ENCODE measurements around the gene ZBTB4.

Gene ZBTB4

DNA sequence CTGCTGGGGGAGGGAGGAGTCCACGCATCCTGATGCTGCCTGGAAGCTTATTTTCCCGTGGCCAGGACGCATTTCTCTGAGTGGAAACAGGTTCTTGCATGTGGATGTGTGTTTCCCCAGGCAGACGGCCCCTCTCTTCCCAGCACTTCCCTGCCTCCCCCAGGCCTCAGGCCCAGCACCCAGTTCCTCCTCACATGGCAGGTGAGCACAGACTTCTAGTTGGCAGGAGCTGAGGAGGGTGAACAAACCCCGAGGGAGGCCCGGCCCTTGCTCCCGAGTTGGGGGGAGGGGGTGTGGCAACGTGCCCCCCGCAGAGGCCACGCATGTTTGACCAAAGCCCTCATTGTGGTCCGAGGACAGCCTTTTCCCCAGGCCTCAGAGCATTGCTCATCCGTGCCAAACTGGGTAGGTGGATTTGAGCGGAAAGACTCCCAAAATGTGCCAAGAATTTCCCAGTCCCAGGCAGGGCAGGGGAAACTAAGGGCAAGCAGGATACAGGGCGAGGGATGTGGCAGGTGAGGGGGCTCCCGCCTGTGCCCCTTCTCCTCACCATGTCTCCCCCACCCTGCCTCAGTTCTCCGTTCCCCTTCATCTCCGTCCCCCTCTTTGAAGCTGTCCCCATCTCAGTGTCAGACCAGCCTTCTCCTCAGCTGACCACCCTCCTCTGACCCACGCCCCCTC, 60.8 kb downstream of the ZBTB4 start:
- no peak for TF ChIP-seq POLR2AphosphoS5 (IDR thresholded peaks at IDR 0.05; ENCODE audit: low read depth)
- TF ChIP-seq, protein P1, sequence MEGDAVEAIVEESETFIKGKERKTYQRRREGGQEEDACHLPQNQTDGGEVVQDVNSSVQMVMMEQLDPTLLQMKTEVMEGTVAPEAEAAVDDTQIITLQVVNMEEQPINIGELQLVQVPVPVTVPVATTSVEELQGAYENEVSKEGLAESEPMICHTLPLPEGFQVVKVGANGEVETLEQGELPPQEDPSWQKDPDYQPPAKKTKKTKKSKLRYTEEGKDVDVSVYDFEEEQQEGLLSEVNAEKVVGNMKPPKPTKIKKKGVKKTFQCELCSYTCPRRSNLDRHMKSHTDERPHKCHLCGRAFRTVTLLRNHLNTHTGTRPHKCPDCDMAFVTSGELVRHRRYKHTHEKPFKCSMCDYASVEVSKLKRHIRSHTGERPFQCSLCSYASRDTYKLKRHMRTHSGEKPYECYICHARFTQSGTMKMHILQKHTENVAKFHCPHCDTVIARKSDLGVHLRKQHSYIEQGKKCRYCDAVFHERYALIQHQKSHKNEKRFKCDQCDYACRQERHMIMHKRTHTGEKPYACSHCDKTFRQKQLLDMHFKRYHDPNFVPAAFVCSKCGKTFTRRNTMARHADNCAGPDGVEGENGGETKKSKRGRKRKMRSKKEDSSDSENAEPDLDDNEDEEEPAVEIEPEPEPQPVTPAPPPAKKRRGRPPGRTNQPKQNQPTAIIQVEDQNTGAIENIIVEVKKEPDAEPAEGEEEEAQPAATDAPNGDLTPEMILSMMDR (IDR thresholded peaks at IDR 0.05; ENCODE audit: insufficient read depth, low read length) = no peak
- TF ChIP-seq, protein P2, sequence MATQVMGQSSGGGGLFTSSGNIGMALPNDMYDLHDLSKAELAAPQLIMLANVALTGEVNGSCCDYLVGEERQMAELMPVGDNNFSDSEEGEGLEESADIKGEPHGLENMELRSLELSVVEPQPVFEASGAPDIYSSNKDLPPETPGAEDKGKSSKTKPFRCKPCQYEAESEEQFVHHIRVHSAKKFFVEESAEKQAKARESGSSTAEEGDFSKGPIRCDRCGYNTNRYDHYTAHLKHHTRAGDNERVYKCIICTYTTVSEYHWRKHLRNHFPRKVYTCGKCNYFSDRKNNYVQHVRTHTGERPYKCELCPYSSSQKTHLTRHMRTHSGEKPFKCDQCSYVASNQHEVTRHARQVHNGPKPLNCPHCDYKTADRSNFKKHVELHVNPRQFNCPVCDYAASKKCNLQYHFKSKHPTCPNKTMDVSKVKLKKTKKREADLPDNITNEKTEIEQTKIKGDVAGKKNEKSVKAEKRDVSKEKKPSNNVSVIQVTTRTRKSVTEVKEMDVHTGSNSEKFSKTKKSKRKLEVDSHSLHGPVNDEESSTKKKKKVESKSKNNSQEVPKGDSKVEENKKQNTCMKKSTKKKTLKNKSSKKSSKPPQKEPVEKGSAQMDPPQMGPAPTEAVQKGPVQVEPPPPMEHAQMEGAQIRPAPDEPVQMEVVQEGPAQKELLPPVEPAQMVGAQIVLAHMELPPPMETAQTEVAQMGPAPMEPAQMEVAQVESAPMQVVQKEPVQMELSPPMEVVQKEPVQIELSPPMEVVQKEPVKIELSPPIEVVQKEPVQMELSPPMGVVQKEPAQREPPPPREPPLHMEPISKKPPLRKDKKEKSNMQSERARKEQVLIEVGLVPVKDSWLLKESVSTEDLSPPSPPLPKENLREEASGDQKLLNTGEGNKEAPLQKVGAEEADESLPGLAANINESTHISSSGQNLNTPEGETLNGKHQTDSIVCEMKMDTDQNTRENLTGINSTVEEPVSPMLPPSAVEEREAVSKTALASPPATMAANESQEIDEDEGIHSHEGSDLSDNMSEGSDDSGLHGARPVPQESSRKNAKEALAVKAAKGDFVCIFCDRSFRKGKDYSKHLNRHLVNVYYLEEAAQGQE (IDR thresholded peaks at IDR 0.05; ENCODE audit: insufficient replicate concordance, low read depth) = no peak
- no peak for TF ChIP-seq SPI1 (IDR thresholded peaks at IDR 0.05; ENCODE audit: borderline replicate concordance, low read depth)
- TF ChIP-seq GABPA (IDR thresholded peaks at IDR 0.05; ENCODE audit: low read depth) = no peak

DNA sequence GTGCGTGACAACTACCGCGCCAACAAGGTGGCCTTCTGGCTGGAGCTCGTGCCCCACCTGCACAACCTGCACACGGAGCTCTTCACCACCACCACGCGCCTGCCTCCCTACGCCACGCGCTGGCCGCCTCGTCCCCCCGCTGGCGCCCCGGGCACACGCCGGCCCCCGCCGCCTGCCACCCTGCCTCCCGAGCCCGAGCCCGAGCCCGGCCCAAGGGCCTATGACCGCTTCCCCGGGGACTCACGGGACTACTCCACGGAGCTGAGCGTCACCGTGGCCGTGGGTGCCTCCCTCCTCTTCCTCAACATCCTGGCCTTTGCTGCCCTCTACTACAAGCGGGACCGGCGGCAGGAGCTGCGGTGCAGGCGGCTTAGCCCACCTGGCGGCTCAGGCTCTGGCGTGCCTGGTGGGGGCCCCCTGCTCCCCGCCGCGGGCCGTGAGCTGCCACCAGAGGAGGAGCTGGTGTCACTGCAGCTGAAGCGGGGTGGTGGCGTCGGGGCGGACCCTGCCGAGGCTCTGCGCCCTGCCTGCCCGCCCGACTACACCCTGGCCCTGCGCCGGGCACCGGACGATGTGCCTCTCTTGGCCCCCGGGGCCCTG, 62.3 kb downstream of the ZBTB4 start:
- DNase-seq (ENCODE audit: low read depth in 1 of 2, low spot score in 1 of 2) = no peak
- Histone ChIP-seq H3K4me3 (replicated peaks; ENCODE audit: insufficient read depth, low read length) (no peak overlapping the region), H3K27ac (replicated peaks) (no peak overlapping the region), H3K27me3 (ENCODE audit: insufficient read depth, poor library complexity, severe bottlenecking) (no peaks in the 10 kb centered on the region)
- TF ChIP-seq GABPA (IDR thresholded peaks at IDR 0.05; ENCODE audit: low read depth) = no peak
- TF ChIP-seq, protein P2 (IDR thresholded peaks at IDR 0.05; ENCODE audit: insufficient replicate concordance, low read depth) = no peak
- TF ChIP-seq POLR2AphosphoS5 (IDR thresholded peaks at IDR 0.05; ENCODE audit: low read depth) = no peak
- TF ChIP-seq, protein P1 (IDR thresholded peaks at IDR 0.05; ENCODE audit: insufficient read depth, low read length) = no peak

More for the DNA sequence above, 60.8 kb downstream of the ZBTB4 start:
- Histone ChIP-seq H3K4me3 (replicated peaks; ENCODE audit: insufficient read depth, low read length) (no peak overlapping the region), H3K27me3 (ENCODE audit: insufficient read depth, poor library complexity, severe bottlenecking) (no peaks in the 10 kb centered on the region), H3K27ac (replicated peaks) (no peak overlapping the region)
- no peak for DNase-seq (ENCODE audit: low read depth in 1 of 2, low spot score in 1 of 2)

DNA sequence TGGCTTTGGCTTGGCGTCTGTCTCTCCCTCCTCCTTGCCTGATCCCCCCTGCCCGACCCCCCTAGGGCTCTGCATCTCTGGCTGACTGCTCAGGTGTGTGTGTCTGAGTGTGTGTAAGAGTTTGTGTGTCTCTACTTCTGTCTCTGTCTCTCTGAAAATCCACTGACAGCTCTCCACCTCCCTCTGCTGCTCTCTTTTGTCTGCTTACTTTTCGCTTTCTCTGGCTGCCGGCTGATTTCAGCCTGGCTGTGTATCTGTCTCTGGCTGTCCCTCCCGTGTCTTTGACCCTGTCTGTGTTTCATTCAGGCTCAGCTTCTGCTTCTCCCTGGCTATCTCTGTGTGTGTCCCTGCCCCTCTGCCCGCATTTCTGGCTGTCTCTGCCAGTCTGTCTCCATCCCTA, 63.1 kb downstream of the ZBTB4 start:
- DNase-seq (ENCODE audit: low read depth in 1 of 2, low spot score in 1 of 2) = no peak
- Histone ChIP-seq H3K4me3 (replicated peaks; ENCODE audit: insufficient read depth, low read length) (no peak overlapping the region), H3K27me3 (ENCODE audit: insufficient read depth, poor library complexity, severe bottlenecking) (no peaks in the 10 kb centered on the region), H3K27ac (replicated peaks) (no peak overlapping the region)
- TF ChIP-seq, protein P2 (IDR thresholded peaks at IDR 0.05; ENCODE audit: insufficient replicate concordance, low read depth) = no peak
- TF ChIP-seq SPI1 (IDR thresholded peaks at IDR 0.05; ENCODE audit: borderline replicate concordance, low read depth) = no peak
- TF ChIP-seq, protein P1 (IDR thresholded peaks at IDR 0.05; ENCODE audit: insufficient read depth, low read length) = no peak
- no peak for TF ChIP-seq POLR2AphosphoS5 (IDR thresholded peaks at IDR 0.05; ENCODE audit: low read depth)
- no peak for TF ChIP-seq GABPA (IDR thresholded peaks at IDR 0.05; ENCODE audit: low read depth)

All from HL-60 (cell line).